SJCRH30 (cell line): ENCODE measurements around the gene H2AZ2. TPM values are rescaled to one million over a fixed set of nuclear protein-coding genes. Genes with fewer than 3 reads are reported as not detected.
"Not testable (repeated sequence)": the region's sequence is repeated elsewhere in the genome, so short reads cannot be mapped to it uniquely, and the experiment has no call there.

Experiments used
- DNase-seq, 2 experiments: peaks; one replicate each; pipeline ENCODE4 v3.0.0-alpha.2; 2015 to 2020
- H3K27ac ChIP-seq: fragments of 250-450 bp; sonication (Bioruptor Pico); 2 replicates; pipeline ENCODE4 v1.5.1; 2020; ENCODE audit warnings: mild to moderate bottlenecking, moderate library complexity
- H3K27me3 ChIP-seq: fragments of 250-450 bp; sonication (Bioruptor Pico); 2 replicates; pipeline ENCODE4 v1.5.1; 2020; ENCODE audit warnings: mild to moderate bottlenecking, moderate library complexity
- H3K36me3 ChIP-seq: fragments of 250-450 bp; sonication (Bioruptor Pico); 2 replicates; pipeline ENCODE4 v1.5.1; 2020; ENCODE audit warnings: mild to moderate bottlenecking, moderate library complexity
- H3K4me1 ChIP-seq: fragments of 250-450 bp; sonication (Bioruptor Pico); 2 replicates; pipeline ENCODE4 v1.5.1; 2020; ENCODE audit warnings: mild to moderate bottlenecking, moderate library complexity
- H3K4me3 ChIP-seq: fragments of 250-450 bp; sonication (Bioruptor Pico); 2 replicates; pipeline ENCODE4 v1.5.1; 2020; ENCODE audit warnings: mild to moderate bottlenecking, moderate library complexity
- H3K9me3 ChIP-seq: fragments of 250-450 bp; sonication (Bioruptor Pico); replicated peaks from 2 replicates; pipeline ENCODE4 v1.5.1; 2020; ENCODE audit warnings: mild to moderate bottlenecking, moderate library complexity
- total RNA-seq: library from RNA; depleted of rRNA; stranded (reverse); fragments of >200 nt; shearing (Covaris generic); gene quantifications from 2 replicates; pipeline ENCODE4 v1.2.3, GENCODE V29; 2014

The H2AZ2 gene
- total RNA-seq, 1 experiment from 2014 or later, result 459 TPM

GRCh38 chr7:44811571-44811970 is 36.3 kb downstream of the H2AZ2 start:
- Histone ChIP-seq H3K27ac (no peak overlapping the region), H3K9me3 (no peaks in the 10 kb centered on the region), H3K27me3 (no peaks in the 10 kb centered on the region), H3K4me1 (no peaks in the 10 kb centered on the region), H3K36me3 (no peaks in the 10 kb centered on the region), H3K4me3 (no peak overlapping the region)
- DNase-seq, result no peak

- Histone ChIP-seq H3K4me1 (no peaks in the 10 kb centered on the region), H3K27me3 (no peaks in the 10 kb centered on the region), H3K27ac (no peak overlapping the region), H3K9me3 (no peaks in the 10 kb centered on the region), H3K36me3 (no peaks in the 10 kb centered on the region), H3K4me3 (no peak overlapping the region)
- no peak for DNase-seq
These were observed 36.8 kb downstream of the H2AZ2 start for GRCh38 chr7:44811093-44811492.

GRCh38 chr7:44808914-44809393 is 38.9 kb downstream of the H2AZ2 start:
- Histone ChIP-seq H3K4me1 (no peaks in the 10 kb centered on the region), H3K27me3 (no peaks in the 10 kb centered on the region), H3K9me3 (no peaks in the 10 kb centered on the region), H3K36me3 (peaks cover 5% of the 10 kb centered on the region; the same call in 1 of the 2 replicates), H3K4me3 (no peak overlapping the region), H3K27ac (no peak overlapping the region)
- DNase-seq, result no peak

GRCh38 chr7:44805950-44806349 is 41.9 kb downstream of the H2AZ2 start:
- Histone ChIP-seq H3K27ac (no peak overlapping the region), H3K27me3 (no peaks in the 10 kb centered on the region), H3K4me1 (no peaks in the 10 kb centered on the region), H3K9me3 (no peaks in the 10 kb centered on the region), H3K4me3 (no peak overlapping the region), H3K36me3 (peaks cover 35% of the 10 kb centered on the region)
- DNase-seq, result no peak

GRCh38 chr7:44803828-44804519 is 43.9 kb downstream of the H2AZ2 start:
- H3K4me1 ChIP-seq, H3K9me3 ChIP-seq, H3K4me3 ChIP-seq, DNase-seq, H3K27ac ChIP-seq, H3K27me3 ChIP-seq: not testable (repeated sequence)
- peaks cover 54% of the 10 kb centered on the region for H3K36me3 ChIP-seq

- H3K36me3 ChIP-seq, result peaks cover 69% of the 10 kb centered on the region
- H3K27me3 ChIP-seq, result no peaks in the 10 kb centered on the region
- H3K27ac ChIP-seq, result no peak overlapping the region
- peaks cover 7% of the 10 kb centered on the region; the same call in 1 of the 2 replicates for H3K4me1 ChIP-seq
- H3K9me3 ChIP-seq, result no peaks in the 10 kb centered on the region
- DNase-seq, result no peak
- H3K4me3 ChIP-seq, result no peak overlapping the region
These were observed 45.4 kb downstream of the H2AZ2 start for GRCh38 chr7:44802418-44803025.

GRCh38 chr7:44801890-44802289 is 46.0 kb downstream of the H2AZ2 start:
- H3K27me3 ChIP-seq, result no peaks in the 10 kb centered on the region
- no peaks in the 10 kb centered on the region for H3K9me3 ChIP-seq
- H3K4me3 ChIP-seq, result no peak overlapping the region
- H3K27ac ChIP-seq, result no peak overlapping the region
- peaks cover 7% of the 10 kb centered on the region; the same call in 1 of the 2 replicates for H3K4me1 ChIP-seq
- H3K36me3 ChIP-seq, result peaks cover 75% of the 10 kb centered on the region
- no peak for DNase-seq

- no peak overlapping the region for H3K4me3 ChIP-seq
- no peaks in the 10 kb centered on the region for H3K27me3 ChIP-seq
- peaks cover 7% of the 10 kb centered on the region; the same call in 1 of the 2 replicates for H3K4me1 ChIP-seq
- H3K36me3 ChIP-seq, result peaks cover 75% of the 10 kb centered on the region
- H3K9me3 ChIP-seq, result no peaks in the 10 kb centered on the region
- no peak for DNase-seq
- no peak overlapping the region for H3K27ac ChIP-seq
These were observed 47.9 kb downstream of the H2AZ2 start for GRCh38 chr7:44799939-44800338.

- Histone ChIP-seq H3K36me3 (peaks cover 68% of the 10 kb centered on the region), H3K4me1 (peaks cover 7% of the 10 kb centered on the region; the same call in 1 of the 2 replicates), H3K9me3 (no peaks in the 10 kb centered on the region), H3K27ac (no peak overlapping the region), H3K27me3 (no peaks in the 10 kb centered on the region), H3K4me3 (peak overlapping the region; percentile 94)
- DNase-seq, result no peak
These were observed 49.1 kb downstream of the H2AZ2 start for GRCh38 chr7:44798649-44799305.

- Histone ChIP-seq H3K27me3 (no peaks in the 10 kb centered on the region), H3K4me1 (peaks cover 7% of the 10 kb centered on the region; the same call in 1 of the 2 replicates), H3K27ac (peak overlapping the region; percentile 99), H3K9me3 (no peaks in the 10 kb centered on the region), H3K36me3 (peaks cover 56% of the 10 kb centered on the region), H3K4me3 (peak overlapping the region; percentile 94)
- peak; percentile 82 to 86 for DNase-seq
These were observed 50.3 kb downstream of the H2AZ2 start for GRCh38 chr7:44797329-44798258.

GRCh38 chr7:44796504-44797328 is 51.2 kb downstream of the H2AZ2 start, which contains the start of gene PPIA:
TSS of gene PPIA (plus strand) at chr7:44796681. CDS start at chr7:44796725, 44 bp downstream.
- Histone ChIP-seq H3K36me3 (peaks cover 48% of the 10 kb centered on the region), H3K9me3 (no peaks in the 10 kb centered on the region), H3K4me3 (peak within 1 kb of the TSS; percentile 94), H3K4me1 (peaks cover 7% of the 10 kb centered on the region; the same call in 1 of the 2 replicates), H3K27ac (peak within 1 kb of the TSS; percentile 99), H3K27me3 (no peaks in the 10 kb centered on the region)
- DNase-seq, result peak; percentile 99

- DNase-seq, result peak in 1 of 2 experiments; percentile 80
- no peaks in the 10 kb centered on the region for H3K9me3 ChIP-seq
- peak overlapping the region; percentile 99 for H3K27ac ChIP-seq
- peaks cover 41% of the 10 kb centered on the region for H3K36me3 ChIP-seq
- peaks cover 7% of the 10 kb centered on the region; the same call in 1 of the 2 replicates for H3K4me1 ChIP-seq
- H3K4me3 ChIP-seq, result peak overlapping the region; percentile 94
- H3K27me3 ChIP-seq, result no peaks in the 10 kb centered on the region
These were observed 51.8 kb downstream of the H2AZ2 start for GRCh38 chr7:44796034-44796503.

GRCh38 chr7:44794331-44794730 is 53.6 kb downstream of the H2AZ2 start:
- Histone ChIP-seq H3K4me3 (no peak overlapping the region), H3K27me3 (no peaks in the 10 kb centered on the region), H3K27ac (no peak overlapping the region), H3K36me3 (peaks cover 24% of the 10 kb centered on the region), H3K4me1 (peaks cover 7% of the 10 kb centered on the region; the same call in 1 of the 2 replicates), H3K9me3 (no peaks in the 10 kb centered on the region)
- no peak for DNase-seq
